ENCODE data around the gene SH3BP4.
A peak's percentile ranks its signal among the peaks of the same experiment; 100 is the strongest.
"Not testable (repeated sequence)": the region's sequence is repeated elsewhere in the genome, so short reads cannot be mapped to it uniquely, and the experiment has no call there.

SH3BP4 gene

GRCh38 chr2:235005603-235006259 is 53.9 kb downstream of the SH3BP4 start:
- no peak for DNase-seq (ENCODE audit: low spot score in 2 of 2)

GRCh38 chr2:235006461-235006860 is 54.6 kb downstream of the SH3BP4 start:
- no peaks in the 10 kb centered on the region for H3K9me3 Mint-ChIP-seq
- no peaks in the 10 kb centered on the region for H3K36me3 Mint-ChIP-seq
- no peak for DNase-seq (ENCODE audit: low spot score in 2 of 2)
- ATAC-seq = no peak
- no peak overlapping the region for H3K27ac Mint-ChIP-seq
- no peaks in the 10 kb centered on the region for H3K4me1 Mint-ChIP-seq
- H3K4me3 Mint-ChIP-seq = no peak overlapping the region

More at GRCh38 chr2:235005603-235006259, 53.9 kb downstream of the SH3BP4 start:
- Mint-ChIP-seq H3K4me3 (no peak overlapping the region), H3K9me3 (no peaks in the 10 kb centered on the region), H3K36me3 (no peaks in the 10 kb centered on the region), H3K4me1 (no peaks in the 10 kb centered on the region), H3K27ac (no peak overlapping the region)
- no peak for ATAC-seq

GRCh38 chr2:235006986-235007385 is 55.2 kb downstream of the SH3BP4 start:
- Mint-ChIP-seq H3K9me3 (no peaks in the 10 kb centered on the region), H3K27ac (no peak overlapping the region), H3K36me3 (no peaks in the 10 kb centered on the region), H3K4me3 (no peak overlapping the region), H3K4me1 (no peaks in the 10 kb centered on the region)
- no peak for DNase-seq (ENCODE audit: low spot score in 2 of 2)
- no peak for ATAC-seq

- H3K4me1 Mint-ChIP-seq = no peaks in the 10 kb centered on the region
- no peak overlapping the region for H3K27ac Mint-ChIP-seq
- ATAC-seq (peak; percentile 20), DNase-seq (ENCODE audit: low spot score in 2 of 2) (no peak)
- no peaks in the 10 kb centered on the region for H3K9me3 Mint-ChIP-seq
- H3K36me3 Mint-ChIP-seq = no peaks in the 10 kb centered on the region
- H3K4me3 Mint-ChIP-seq = no peak overlapping the region
Measured at GRCh38 chr2:235007664-235008457, 56.0 kb downstream of the SH3BP4 start.

GRCh38 chr2:235008584-235009044 is 56.8 kb downstream of the SH3BP4 start:
- H3K27ac Mint-ChIP-seq = no peak overlapping the region
- DNase-seq (ENCODE audit: low spot score in 2 of 2) (no peak), ATAC-seq (no peak)
- no peaks in the 10 kb centered on the region for H3K4me1 Mint-ChIP-seq
- no peaks in the 10 kb centered on the region for H3K9me3 Mint-ChIP-seq
- no peak overlapping the region for H3K4me3 Mint-ChIP-seq
- no peaks in the 10 kb centered on the region for H3K36me3 Mint-ChIP-seq

GRCh38 chr2:235009081-235009480 is 57.3 kb downstream of the SH3BP4 start:
- H3K27ac Mint-ChIP-seq = no peak overlapping the region
- no peak for DNase-seq (ENCODE audit: low spot score in 2 of 2)
- no peak overlapping the region for H3K4me3 Mint-ChIP-seq
- no peaks in the 10 kb centered on the region for H3K36me3 Mint-ChIP-seq
- no peaks in the 10 kb centered on the region for H3K9me3 Mint-ChIP-seq
- H3K4me1 Mint-ChIP-seq = no peaks in the 10 kb centered on the region
- ATAC-seq = no peak

- Mint-ChIP-seq H3K27ac (no peak overlapping the region), H3K9me3 (no peaks in the 10 kb centered on the region), H3K4me1 (no peaks in the 10 kb centered on the region), H3K4me3 (no peak overlapping the region), H3K36me3 (no peaks in the 10 kb centered on the region)
- no peak for ATAC-seq
- DNase-seq (ENCODE audit: low spot score in 2 of 2) = no peak
Measured at GRCh38 chr2:235010117-235010714, 58.4 kb downstream of the SH3BP4 start.

- ATAC-seq (no peak), DNase-seq (ENCODE audit: low spot score in 2 of 2) (no peak)
- no peaks in the 10 kb centered on the region for H3K4me1 Mint-ChIP-seq
- H3K27ac Mint-ChIP-seq = no peak overlapping the region
- H3K4me3 Mint-ChIP-seq = no peak overlapping the region
- H3K9me3 Mint-ChIP-seq = no peaks in the 10 kb centered on the region
- H3K36me3 Mint-ChIP-seq = no peaks in the 10 kb centered on the region
Measured at GRCh38 chr2:235011607-235011928, 59.8 kb downstream of the SH3BP4 start.

GRCh38 chr2:235011929-235012631 is 60.3 kb downstream of the SH3BP4 start:
- DNase-seq (ENCODE audit: low spot score in 2 of 2) (no peak), ATAC-seq (no peak)
- Mint-ChIP-seq H3K36me3 (no peaks in the 10 kb centered on the region), H3K9me3 (no peaks in the 10 kb centered on the region), H3K4me3 (no peak overlapping the region), H3K27ac (no peak overlapping the region), H3K4me1 (no peaks in the 10 kb centered on the region)

GRCh38 chr2:235017441-235017840 is 65.6 kb downstream of the SH3BP4 start:
- no peak overlapping the region for H3K27ac Mint-ChIP-seq
- H3K9me3 Mint-ChIP-seq = no peaks in the 10 kb centered on the region
- H3K4me1 Mint-ChIP-seq = no peaks in the 10 kb centered on the region
- H3K4me3 Mint-ChIP-seq = no peak overlapping the region
- no peak for DNase-seq (ENCODE audit: low spot score in 2 of 2)
- H3K36me3 Mint-ChIP-seq = no peaks in the 10 kb centered on the region
- ATAC-seq = no peak

- no peaks in the 10 kb centered on the region for H3K36me3 Mint-ChIP-seq
- no peak overlapping the region for H3K27ac Mint-ChIP-seq
- H3K9me3 Mint-ChIP-seq = no peaks in the 10 kb centered on the region
- ATAC-seq = no peak
- DNase-seq (ENCODE audit: low spot score in 2 of 2) = no peak
- no peak overlapping the region for H3K4me3 Mint-ChIP-seq
- no peaks in the 10 kb centered on the region for H3K4me1 Mint-ChIP-seq
Measured at GRCh38 chr2:235018838-235019237, 67.0 kb downstream of the SH3BP4 start.

- H3K27ac Mint-ChIP-seq; H3K4me3 Mint-ChIP-seq; DNase-seq (ENCODE audit: low spot score in 2 of 2); ATAC-seq; H3K4me1 Mint-ChIP-seq; H3K36me3 Mint-ChIP-seq; H3K9me3 Mint-ChIP-seq: not testable (repeated sequence)
Measured at GRCh38 chr2:235020141-235020540, 68.3 kb downstream of the SH3BP4 start.

- no peaks in the 10 kb centered on the region for H3K9me3 Mint-ChIP-seq
- no peak overlapping the region for H3K27ac Mint-ChIP-seq
- DNase-seq (ENCODE audit: low spot score in 2 of 2) (no peak), ATAC-seq (no peak)
- H3K4me3 Mint-ChIP-seq = no peak overlapping the region
- H3K4me1 Mint-ChIP-seq = no peaks in the 10 kb centered on the region
- no peaks in the 10 kb centered on the region for H3K36me3 Mint-ChIP-seq
Measured at GRCh38 chr2:235021752-235022151, 69.9 kb downstream of the SH3BP4 start.

- no peak overlapping the region for H3K4me3 Mint-ChIP-seq
- H3K9me3 Mint-ChIP-seq = no peaks in the 10 kb centered on the region
- ATAC-seq (no peak), DNase-seq (ENCODE audit: low spot score in 2 of 2) (no peak)
- H3K27ac Mint-ChIP-seq = no peak overlapping the region
- H3K36me3 Mint-ChIP-seq = no peaks in the 10 kb centered on the region
- no peaks in the 10 kb centered on the region for H3K4me1 Mint-ChIP-seq
Measured at GRCh38 chr2:235024191-235024860, 72.5 kb downstream of the SH3BP4 start.
